HCT116 (cell line): ENCODE measurements around the gene ABTB2. TPM values are rescaled to one million over a fixed set of nuclear protein-coding genes. Genes with fewer than 3 reads are reported as not detected.

Experiments
- ATAC-seq: fragments of 200-7000 bp; cut with Tn5 transposase; 2 replicates; pipeline ENCODE4 v1.9.1; 2020; ENCODE audit warnings: mild to moderate bottlenecking, moderate library complexity
- BruUV-seq: library from RNA; stranded (reverse); fragments of 400-500 nt; replicated peaks from 2 replicates; lab custom pipeline; 2021; lab: Mats Ljungman, UMichigan
- CTCF ChIA-PET: fragments of 300-600 bp; sonication (Branson Sonifier 250); formaldehyde crosslinking; loops from one replicate; lab custom pipeline; 2021; ENCODE audit warnings: antibody characterized with exemption; lab: Charles Lee
- POLR2A ChIA-PET: fragments of 300-600, 350-600 bp; sonication (Branson Sonifier 250); formaldehyde crosslinking; loops from one replicate; lab custom pipeline; 2021; ENCODE audit warnings: antibody characterized with exemption; lab: Charles Lee
- RAD21 ChIA-PET, 2 experiments: fragments of 300-600 bp; sonication (Branson Sonifier 250); formaldehyde crosslinking; loops; one replicate each; lab custom pipeline; 2023; ENCODE audit warnings: low total read pairs in 2 of 2; ENCODE audit not compliant: uncharacterized antibody in 2 of 2, unreplicated experiment in 2 of 2, low non-redundant PET in 1 of 2; lab: Charles Lee
- DNase-seq: peaks from one replicate; pipeline ENCODE4 v3.0.0-alpha.2; 2010; ENCODE audit warnings: low read depth, low spot score
- H2AFZ ChIP-seq: fragments of 200-600 bp; shearing (Covaris generic), sonication (generic); 2 replicates; pipeline ENCODE4 v1.6.1; 2017; ENCODE audit warnings: low read depth, mixed run types, mixed read lengths, antibody characterized with exemption, low read length; ENCODE audit not compliant: poor library complexity, severe bottlenecking
- H3K27ac ChIP-seq: 2 replicates; pipeline ENCODE4 v1.5.1; 2012; ENCODE audit warnings: low read depth, low read length
- H3K27me3 ChIP-seq: fragments of 200-600 bp; sonication (generic); 2 replicates; pipeline ENCODE4 v1.6.1; 2016; ENCODE audit warnings: mixed run types, low read length, mixed read lengths; ENCODE audit not compliant: insufficient read depth
- H3K36me3 ChIP-seq, 2 experiments: fragments of 200-500 bp in 1 of 2; fragments of 200-600 bp in 1 of 2; sonication (Bioruptor generic) in 1 of 2; sonication (generic) in 1 of 2; 2 replicates each; pipeline versions ENCODE4 v1.5.1 to v1.6.1; 2014 to 2016; ENCODE audit warnings: low read length in 2 of 2, inconsistent platforms in 1 of 2, mixed read lengths in 1 of 2, mixed run types in 1 of 2; ENCODE audit not compliant: insufficient read depth in 2 of 2, control insufficient read depth in 1 of 2
- H3K4me1 ChIP-seq, 2 experiments: fragments of 200-600 bp in 1 of 2; sonication (generic) in 1 of 2; 2 replicates each; pipeline versions ENCODE4 v1.5.1 to v1.6.1; 2012 to 2017; ENCODE audit warnings: low read length in 2 of 2, inconsistent platforms in 1 of 2, mild to moderate bottlenecking in 1 of 2, mixed read lengths in 1 of 2, mixed run types in 1 of 2, moderate library complexity in 1 of 2; ENCODE audit not compliant: insufficient read depth in 2 of 2, control insufficient read depth in 1 of 2
- H3K4me2 ChIP-seq: fragments of 200-600 bp; sonication (generic); 2 replicates; pipeline ENCODE4 v1.6.1; 2017; ENCODE audit warnings: mixed run types, low read length, mixed read lengths
- H3K4me3 ChIP-seq, 2 experiments: fragments of 200-600 bp in 1 of 2; sonication (generic) in 1 of 2; replicated peaks in 1 of 2; 2 replicates each; pipeline ENCODE4 v1.5.1; 2011 to 2016; ENCODE audit warnings: low read length in 2 of 2, control low read depth in 1 of 2, low read depth in 1 of 2, mild to moderate bottlenecking in 1 of 2, mixed read lengths in 1 of 2, mixed run types in 1 of 2
- H3K79me2 ChIP-seq: fragments of 200-600 bp; sonication (generic); 2 replicates; pipeline ENCODE4 v1.6.1; 2017; ENCODE audit warnings: mild to moderate bottlenecking, mixed run types, low read length, moderate library complexity, mixed read lengths; ENCODE audit not compliant: insufficient read depth
- H3K9ac ChIP-seq: fragments of 200-600 bp; sonication (generic); 2 replicates; pipeline ENCODE4 v1.6.1; 2016; ENCODE audit warnings: low read length, mixed read lengths
- H3K9me2 ChIP-seq: fragments of 200-600 bp; sonication (generic), shearing (Covaris generic); 2 replicates; pipeline ENCODE4 v1.6.1; 2017; ENCODE audit warnings: mixed run types, mild to moderate bottlenecking, moderate library complexity; ENCODE audit not compliant: insufficient read depth
- H3K9me3 ChIP-seq, 2 experiments: fragments of 200-500 bp in 1 of 2; fragments of 200-600 bp in 1 of 2; sonication (Bioruptor generic) in 1 of 2; sonication (generic) in 1 of 2; 2 replicates each; pipeline ENCODE4 v1.6.1; 2014 to 2017; ENCODE audit warnings: low read length in 2 of 2, mixed read lengths in 2 of 2, inconsistent platforms in 1 of 2, low read depth in 1 of 2, mild to moderate bottlenecking in 1 of 2, mixed run types in 1 of 2, moderate library complexity in 1 of 2; ENCODE audit not compliant: control insufficient read depth in 1 of 2, insufficient read depth in 1 of 2
- H4K20me1 ChIP-seq: fragments of 200-600 bp; sonication (generic), shearing (Covaris generic); 2 replicates; pipeline ENCODE4 v1.6.1; 2017; ENCODE audit warnings: mixed run types, mild to moderate bottlenecking, moderate library complexity; ENCODE audit not compliant: insufficient read depth
- EGR1 ChIP-seq: IDR thresholded peaks from 2 replicates; pipeline ENCODE4 v1.6.1; 2012; ENCODE audit warnings: low read depth
- ELF1 ChIP-seq: IDR thresholded peaks from 2 replicates; pipeline ENCODE4 v1.6.1; 2012; ENCODE audit warnings: low read depth, borderline replicate concordance
- EZH2 ChIP-seq: fragments of 200-600 bp; sonication (generic); IDR thresholded peaks from 2 replicates; pipeline ENCODE4 v1.6.1; 2017; ENCODE audit warnings: antibody characterized with exemption, mixed run types
- EZH2phosphoT487 ChIP-seq: fragments of 200-600 bp; IDR thresholded peaks from 2 replicates; pipeline ENCODE4 v1.6.1; 2018; ENCODE audit warnings: antibody characterized with exemption, borderline replicate concordance
- POLR2A ChIP-seq: IDR thresholded peaks from 2 replicates; pipeline ENCODE4 v1.7.0; 2011; ENCODE audit warnings: borderline replicate concordance; ENCODE audit not compliant: insufficient read depth, insufficient read length; ENCODE audit errors: extremely low read depth
- POLR2AphosphoS5 ChIP-seq: IDR thresholded peaks from 2 replicates; pipeline ENCODE4 v1.6.1; 2011; ENCODE audit warnings: mild to moderate bottlenecking, low read depth, low read length, moderate library complexity
- RAD21 ChIP-seq: IDR thresholded peaks from 2 replicates; pipeline ENCODE4 v1.6.1; 2012; ENCODE audit warnings: low read depth, mild to moderate bottlenecking
- SIN3A ChIP-seq: IDR thresholded peaks from 2 replicates; pipeline ENCODE4 v1.6.1; 2012; ENCODE audit warnings: low read depth
- SP1 ChIP-seq: IDR thresholded peaks from 2 replicates; pipeline ENCODE4 v1.6.1; 2012; ENCODE audit warnings: low read depth
- SRF ChIP-seq: IDR thresholded peaks from 2 replicates; pipeline ENCODE4 v1.6.1; 2012; ENCODE audit warnings: low read depth
- ZNF274 ChIP-seq: fragments of 200-500 bp; sonication (Bioruptor generic); IDR thresholded peaks from 2 replicates; pipeline ENCODE4 v1.6.1; 2014; ENCODE audit warnings: mild to moderate bottlenecking, low read depth, low read length, inconsistent platforms
- intact Hi-C: fragments of 100-400 bp; cut with micrococcal nuclease; formaldehyde crosslinking; loops from 2 replicates; pipeline ENCODE4 v1.10.0; 2022
- total RNA-seq: library from RNA; stranded (reverse); gene quantifications from one replicate; pipeline ENCODE4 v1.2.1, GENCODE V29; 2021; ENCODE audit not compliant: unreplicated experiment
- TF ChIP-seq, protein P1 (sequence below): IDR thresholded peaks from 2 replicates; pipeline ENCODE4 v1.6.1; 2012; ENCODE audit warnings: low read depth
- TF ChIP-seq, protein P2 (sequence below), 3 experiments: fragments of 200-600 bp in 1 of 3; sonication (generic) in 1 of 3; IDR thresholded peaks in 2 of 3; conservative IDR thresholded peaks in 1 of 3; 2 replicates each; pipeline ENCODE4 v1.5.1; 2012 to 2017; ENCODE audit warnings: low read depth in 2 of 3, low read length in 2 of 3, antibody characterized with exemption in 1 of 3, borderline replicate concordance in 1 of 3, control low read depth in 1 of 3, mild to moderate bottlenecking in 1 of 3, mixed read lengths in 1 of 3, mixed run types in 1 of 3, moderate library complexity in 1 of 3; ENCODE audit not compliant: insufficient read depth in 1 of 3
- TF ChIP-seq, protein P3 (sequence below): IDR thresholded peaks from 2 replicates; pipeline ENCODE4 v1.6.1; 2012

The ABTB2 gene
- total RNA-seq, 1 experiment from 2014 or later = 6.8 TPM

DNA sequence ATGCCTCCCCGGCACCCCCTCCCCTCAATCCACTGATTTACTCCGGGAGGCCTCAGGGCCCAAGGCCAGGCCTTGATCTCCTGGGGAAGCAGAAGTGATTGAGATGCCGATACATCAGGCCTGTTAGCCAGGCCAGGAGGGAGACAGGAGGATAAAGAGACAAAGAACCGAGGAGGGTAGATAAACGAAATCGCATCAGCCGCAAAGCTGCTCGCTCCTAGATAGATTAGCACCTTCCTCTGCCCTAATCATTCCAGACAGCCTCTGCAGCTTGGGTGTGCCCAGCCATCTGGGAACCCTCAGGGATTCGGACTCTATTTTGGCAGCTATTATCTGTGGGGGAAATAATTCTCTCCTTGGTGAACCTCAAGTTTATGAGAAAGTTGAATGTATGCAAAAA is 121.2 kb downstream of the ABTB2 start:
- DNase-seq (no peak), ATAC-seq (no peak)
- RAD21 ChIA-PET = no interaction called here
- no peaks in the 10 kb centered on the region for H3K27me3 ChIP-seq
- H3K9me3 ChIP-seq = no peaks in the 10 kb centered on the region
- H3K79me2 ChIP-seq = no peaks in the 10 kb centered on the region
- no peak overlapping the region for H3K9ac ChIP-seq
- no peak overlapping the region for H3K4me3 ChIP-seq
- POLR2A ChIA-PET = no interaction called here
- H2AFZ ChIP-seq = no peak overlapping the region
- CTCF ChIA-PET = no interaction called here
- H4K20me1 ChIP-seq = no peaks in the 10 kb centered on the region
- BruUV-seq = no TSS peak
- H3K36me3 ChIP-seq = no peaks in the 10 kb centered on the region
- H3K4me1 ChIP-seq = peaks cover 40 to 61% of the 10 kb centered on the region in 2 experiments
- intact Hi-C loops = no loop called here
- H3K4me2 ChIP-seq = no peak overlapping the region
- no peak overlapping the region for H3K27ac ChIP-seq
- TF ChIP-seq EZH2 (no peak), ZNF274 (no peak), SIN3A (no peak), SRF (no peak), EZH2phosphoT487 (no peak), RAD21 (no peak), EGR1 (no peak), POLR2A (no peak), SP1 (no peak), ELF1 (no peak), POLR2AphosphoS5 (no peak)
- TF ChIP-seq, protein P1, sequence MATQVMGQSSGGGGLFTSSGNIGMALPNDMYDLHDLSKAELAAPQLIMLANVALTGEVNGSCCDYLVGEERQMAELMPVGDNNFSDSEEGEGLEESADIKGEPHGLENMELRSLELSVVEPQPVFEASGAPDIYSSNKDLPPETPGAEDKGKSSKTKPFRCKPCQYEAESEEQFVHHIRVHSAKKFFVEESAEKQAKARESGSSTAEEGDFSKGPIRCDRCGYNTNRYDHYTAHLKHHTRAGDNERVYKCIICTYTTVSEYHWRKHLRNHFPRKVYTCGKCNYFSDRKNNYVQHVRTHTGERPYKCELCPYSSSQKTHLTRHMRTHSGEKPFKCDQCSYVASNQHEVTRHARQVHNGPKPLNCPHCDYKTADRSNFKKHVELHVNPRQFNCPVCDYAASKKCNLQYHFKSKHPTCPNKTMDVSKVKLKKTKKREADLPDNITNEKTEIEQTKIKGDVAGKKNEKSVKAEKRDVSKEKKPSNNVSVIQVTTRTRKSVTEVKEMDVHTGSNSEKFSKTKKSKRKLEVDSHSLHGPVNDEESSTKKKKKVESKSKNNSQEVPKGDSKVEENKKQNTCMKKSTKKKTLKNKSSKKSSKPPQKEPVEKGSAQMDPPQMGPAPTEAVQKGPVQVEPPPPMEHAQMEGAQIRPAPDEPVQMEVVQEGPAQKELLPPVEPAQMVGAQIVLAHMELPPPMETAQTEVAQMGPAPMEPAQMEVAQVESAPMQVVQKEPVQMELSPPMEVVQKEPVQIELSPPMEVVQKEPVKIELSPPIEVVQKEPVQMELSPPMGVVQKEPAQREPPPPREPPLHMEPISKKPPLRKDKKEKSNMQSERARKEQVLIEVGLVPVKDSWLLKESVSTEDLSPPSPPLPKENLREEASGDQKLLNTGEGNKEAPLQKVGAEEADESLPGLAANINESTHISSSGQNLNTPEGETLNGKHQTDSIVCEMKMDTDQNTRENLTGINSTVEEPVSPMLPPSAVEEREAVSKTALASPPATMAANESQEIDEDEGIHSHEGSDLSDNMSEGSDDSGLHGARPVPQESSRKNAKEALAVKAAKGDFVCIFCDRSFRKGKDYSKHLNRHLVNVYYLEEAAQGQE = no peak
- TF ChIP-seq, protein P2, sequence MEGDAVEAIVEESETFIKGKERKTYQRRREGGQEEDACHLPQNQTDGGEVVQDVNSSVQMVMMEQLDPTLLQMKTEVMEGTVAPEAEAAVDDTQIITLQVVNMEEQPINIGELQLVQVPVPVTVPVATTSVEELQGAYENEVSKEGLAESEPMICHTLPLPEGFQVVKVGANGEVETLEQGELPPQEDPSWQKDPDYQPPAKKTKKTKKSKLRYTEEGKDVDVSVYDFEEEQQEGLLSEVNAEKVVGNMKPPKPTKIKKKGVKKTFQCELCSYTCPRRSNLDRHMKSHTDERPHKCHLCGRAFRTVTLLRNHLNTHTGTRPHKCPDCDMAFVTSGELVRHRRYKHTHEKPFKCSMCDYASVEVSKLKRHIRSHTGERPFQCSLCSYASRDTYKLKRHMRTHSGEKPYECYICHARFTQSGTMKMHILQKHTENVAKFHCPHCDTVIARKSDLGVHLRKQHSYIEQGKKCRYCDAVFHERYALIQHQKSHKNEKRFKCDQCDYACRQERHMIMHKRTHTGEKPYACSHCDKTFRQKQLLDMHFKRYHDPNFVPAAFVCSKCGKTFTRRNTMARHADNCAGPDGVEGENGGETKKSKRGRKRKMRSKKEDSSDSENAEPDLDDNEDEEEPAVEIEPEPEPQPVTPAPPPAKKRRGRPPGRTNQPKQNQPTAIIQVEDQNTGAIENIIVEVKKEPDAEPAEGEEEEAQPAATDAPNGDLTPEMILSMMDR (IDR thresholded peaks at IDR 0.05 in 2 of 3, conservative IDR thresholded peaks at IDR 0.05 in 1 of 3; ENCODE audit: borderline replicate concordance in 1 of 3, insufficient read depth in 1 of 3, low read depth in 2 of 3, low read length in 2 of 3) = no peak
- TF ChIP-seq, protein P3, sequence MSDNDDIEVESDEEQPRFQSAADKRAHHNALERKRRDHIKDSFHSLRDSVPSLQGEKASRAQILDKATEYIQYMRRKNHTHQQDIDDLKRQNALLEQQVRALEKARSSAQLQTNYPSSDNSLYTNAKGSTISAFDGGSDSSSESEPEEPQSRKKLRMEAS = no peak
- TF ChIP-seq, all 23 proteins: peak for 0
- no peaks in the 10 kb centered on the region for H3K9me2 ChIP-seq
